Upper lobe of left lung (tissue), 6 donors: Measurements from ENCODE around the gene SPRED3. TPM values are rescaled to one million over a fixed set of nuclear protein-coding genes. Genes with fewer than 3 reads are reported as not detected.

Source experiments
- ATAC-seq, 2 donors: fragments of 200-7000 bp; cut with Tn5 transposase; one replicate each; pipeline ENCODE4 v1.9.1; 2022; ENCODE audit warnings: mild to moderate bottlenecking in 2 of 2, moderate library complexity in 2 of 2; ENCODE audit not compliant: low FRiP score in 2 of 2
- DNase-seq, 2 donors: peaks; one replicate each; pipeline ENCODE4 v3.0.0-alpha.2; 2019 to 2020
- H3K27ac ChIP-seq, 4 donors: fragments of 200-600 bp; sonication (generic); one replicate each; pipeline ENCODE4 v1.5.1; 2016 to 2019
- H3K27me3 ChIP-seq, 4 donors: fragments of 200-600 bp; sonication (generic); one replicate each; pipeline ENCODE4 v1.5.1; 2017 to 2019
- H3K36me3 ChIP-seq, 4 donors: fragments of 200-600 bp; sonication (generic); one replicate each; pipeline ENCODE4 v1.5.1; 2016 to 2019
- H3K4me1 ChIP-seq, 4 donors: fragments of 200-600 bp; sonication (generic); one replicate each; pipeline ENCODE4 v1.5.1; 2018 to 2019
- H3K4me3 ChIP-seq, 4 donors: fragments of 200-600 bp; sonication (generic); one replicate each; pipeline ENCODE4 v1.5.1; 2017 to 2019; ENCODE audit warnings: mild to moderate bottlenecking in 2 of 4, moderate library complexity in 1 of 4
- H3K9me3 ChIP-seq, 4 donors: fragments of 200-600 bp; sonication (generic); one replicate each; pipeline ENCODE4 v1.5.1; 2018 to 2019
- EP300 ChIP-seq, 4 donors: sonication (generic); formaldehyde crosslinking; IDR thresholded peaks; one replicate each; pipeline ENCODE4 v1.5.1; 2017; ENCODE audit warnings: antibody characterized with exemption in 4 of 4, control low read depth in 2 of 4
- POLR2A ChIP-seq, 4 donors: fragments of 450-650 bp; IDR thresholded peaks; one replicate each; pipeline ENCODE4 v1.5.1; 2016 to 2017; ENCODE audit warnings: antibody characterized with exemption in 4 of 4, mild to moderate bottlenecking in 2 of 4
- POLR2AphosphoS5 ChIP-seq, 2 donors: sonication (generic); formaldehyde crosslinking; IDR thresholded peaks; one replicate each; pipeline ENCODE4 v1.5.1; 2017; ENCODE audit warnings: antibody characterized with exemption in 2 of 2
- WGBS, 2 donors: methylation state at CpG; one replicate each; pipeline ENCODE4 v1.1.5; 2017 to 2018; 5-methylcytosine and 5-hydroxymethylcytosine counted together
- total RNA-seq, 6 donors: library from RNA; depleted of rRNA in 4 of 6; stranded (reverse); fragments of >200 nt in 4 of 6; gene quantifications; one replicate each; pipeline versions ENCODE4 v1.1.0 to v1.2.1, GENCODE V29; 2016 to 2021
- TF ChIP-seq, protein P1 (sequence below), 6 experiments: fragments of 450-650 bp in 4 of 6; fragments of 200-600 bp in 2 of 6; sonication (generic) in 2 of 6; IDR thresholded peaks; one replicate each; pipeline ENCODE4 v1.5.1; 2016 to 2019; ENCODE audit warnings: antibody characterized with exemption in 6 of 6
- donor health status: DM: no; HTN: no; CAD: no; lungs with moderate emphysema.
- donor health status: DM: no; HTN: yes; CAD: no; lungs with severe emphysema.

Gene SPRED3
- total RNA-seq, 6 donors from 2014 or later: 0.11 to 2.1 (median 0.85) TPM

DNA sequence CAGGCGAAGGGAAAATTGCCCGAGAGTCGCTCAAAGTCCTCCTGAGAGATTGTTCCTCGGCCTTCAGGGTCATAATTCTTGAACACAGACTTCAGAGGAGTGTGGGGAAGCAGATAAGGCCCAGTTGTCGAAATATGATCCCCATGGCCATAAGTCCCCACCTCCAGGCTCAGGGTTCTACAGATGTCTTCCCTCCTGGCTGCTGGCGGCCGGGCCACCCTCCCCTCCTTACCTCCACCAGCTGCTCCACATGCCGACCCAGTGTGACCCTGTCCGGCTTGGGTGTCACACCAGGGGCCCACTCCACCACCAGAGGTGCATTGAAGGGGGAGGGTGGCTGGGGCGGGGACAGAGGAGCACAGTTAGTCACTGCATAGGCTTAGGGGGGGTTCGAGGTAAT lies 24.5 kb downstream of the SPRED3 start:
- DNase-seq (peak in 1 of 2 donors; percentile 43), ATAC-seq (no peak)
- H3K4me1 ChIP-seq: peaks cover 6 to 10% (median 7%) of the 10 kb centered on the region in 4 donors
- no peaks in the 10 kb centered on the region for H3K9me3 ChIP-seq
- H3K27ac ChIP-seq: no peak overlapping the region
- WGBS, 2 donors: 76 to 86% methylated on average over 7 to 11 of the region's 11 CpGs
- H3K4me3 ChIP-seq: no peak overlapping the region
- peaks cover 0 to 13% (median 4%) of the 10 kb centered on the region in 4 donors for H3K36me3 ChIP-seq
- H3K27me3 ChIP-seq: no peaks in the 10 kb centered on the region
- TF ChIP-seq, protein P1, sequence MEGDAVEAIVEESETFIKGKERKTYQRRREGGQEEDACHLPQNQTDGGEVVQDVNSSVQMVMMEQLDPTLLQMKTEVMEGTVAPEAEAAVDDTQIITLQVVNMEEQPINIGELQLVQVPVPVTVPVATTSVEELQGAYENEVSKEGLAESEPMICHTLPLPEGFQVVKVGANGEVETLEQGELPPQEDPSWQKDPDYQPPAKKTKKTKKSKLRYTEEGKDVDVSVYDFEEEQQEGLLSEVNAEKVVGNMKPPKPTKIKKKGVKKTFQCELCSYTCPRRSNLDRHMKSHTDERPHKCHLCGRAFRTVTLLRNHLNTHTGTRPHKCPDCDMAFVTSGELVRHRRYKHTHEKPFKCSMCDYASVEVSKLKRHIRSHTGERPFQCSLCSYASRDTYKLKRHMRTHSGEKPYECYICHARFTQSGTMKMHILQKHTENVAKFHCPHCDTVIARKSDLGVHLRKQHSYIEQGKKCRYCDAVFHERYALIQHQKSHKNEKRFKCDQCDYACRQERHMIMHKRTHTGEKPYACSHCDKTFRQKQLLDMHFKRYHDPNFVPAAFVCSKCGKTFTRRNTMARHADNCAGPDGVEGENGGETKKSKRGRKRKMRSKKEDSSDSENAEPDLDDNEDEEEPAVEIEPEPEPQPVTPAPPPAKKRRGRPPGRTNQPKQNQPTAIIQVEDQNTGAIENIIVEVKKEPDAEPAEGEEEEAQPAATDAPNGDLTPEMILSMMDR (IDR thresholded peaks at IDR 0.05): no peak
- TF ChIP-seq EP300 (IDR thresholded peaks at IDR 0.05): no peak
- TF ChIP-seq POLR2A (IDR thresholded peaks at IDR 0.05): no peak
- TF ChIP-seq POLR2AphosphoS5 (IDR thresholded peaks at IDR 0.05): no peak

DNA sequence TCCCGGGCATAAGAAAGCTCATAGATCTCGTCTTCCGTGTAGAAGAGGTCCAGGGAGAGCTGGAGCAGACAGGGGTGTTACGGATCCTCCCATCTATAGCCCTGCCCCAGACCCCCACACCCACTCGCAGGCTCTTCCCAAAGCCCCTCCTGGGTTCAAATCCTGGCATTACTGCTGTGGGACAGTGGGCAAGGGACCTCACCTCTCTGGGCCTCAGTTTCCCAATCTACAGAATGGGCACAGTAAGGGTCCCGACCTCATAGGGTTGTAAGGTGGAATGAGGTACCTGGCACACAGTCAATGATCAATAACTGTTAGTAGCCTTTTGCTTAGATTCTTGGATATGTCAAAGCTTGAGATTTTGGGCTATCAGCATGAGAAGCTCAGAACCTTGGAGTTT lies 24.9 kb downstream of the SPRED3 start:
- Histone ChIP-seq H3K4me1 (peaks cover 11 to 15% (median 12%) of the 10 kb centered on the region in 4 donors), H3K4me3 (no peak overlapping the region), H3K27ac (no peak overlapping the region), H3K36me3 (peaks cover 0 to 8% (median 2%) of the 10 kb centered on the region in 4 donors), H3K9me3 (no peaks in the 10 kb centered on the region), H3K27me3 (peaks cover 0 to 3% (median 0%) of the 10 kb centered on the region in 4 donors)
- DNase-seq: no peak
- 84 to 90% methylated on average over 5 to 6 of the region's 6 CpGs for WGBS, 2 donors
- ATAC-seq: no peak
- TF ChIP-seq POLR2A (IDR thresholded peaks at IDR 0.05): no peak
- no peak for TF ChIP-seq POLR2AphosphoS5 (IDR thresholded peaks at IDR 0.05)
- TF ChIP-seq EP300 (IDR thresholded peaks at IDR 0.05): no peak

DNA sequence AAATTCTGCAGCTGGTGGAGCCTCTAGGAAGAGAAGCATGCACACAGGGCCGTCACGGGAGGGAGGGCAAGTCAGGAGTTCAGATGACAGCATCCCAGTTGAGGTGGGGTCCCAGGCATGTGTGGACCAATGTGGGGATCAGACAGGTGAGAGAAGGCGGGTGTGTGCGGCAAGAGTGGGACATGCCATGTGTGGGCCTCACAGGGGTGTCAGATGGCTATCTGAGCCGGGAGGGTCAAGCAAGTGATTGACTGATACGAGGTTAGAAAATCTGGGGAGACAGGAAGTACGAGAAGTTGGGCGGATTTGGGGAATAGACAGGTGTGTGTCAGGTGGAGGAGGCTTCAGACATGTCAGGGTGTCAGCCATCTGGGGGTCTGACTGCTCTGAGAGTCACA lies 28.6 kb downstream of the SPRED3 start:
- peaks cover 13 to 15% (median 14%) of the 10 kb centered on the region in 4 donors for H3K4me1 ChIP-seq
- no peak for ATAC-seq
- H3K4me3 ChIP-seq: no peak overlapping the region
- WGBS, 2 donors: 83 to 88% methylated on average over 8 of the region's 8 CpGs
- peak overlapping the region in 3 of 4 donors; percentile 58 to 77 (median 74) for H3K27ac ChIP-seq
- H3K36me3 ChIP-seq: peaks cover 0 to 5% (median 1%) of the 10 kb centered on the region in 4 donors
- no peaks in the 10 kb centered on the region for H3K9me3 ChIP-seq
- no peak for DNase-seq
- TF ChIP-seq POLR2A (IDR thresholded peaks at IDR 0.05): no peak
- TF ChIP-seq EP300 (IDR thresholded peaks at IDR 0.05): no peak
- no peak for TF ChIP-seq POLR2AphosphoS5 (IDR thresholded peaks at IDR 0.05)
- TF ChIP-seq, protein P1 (IDR thresholded peaks at IDR 0.05): no peak
- H3K27me3 ChIP-seq: peaks cover 0 to 3% (median 0%) of the 10 kb centered on the region in 4 donors

DNA sequence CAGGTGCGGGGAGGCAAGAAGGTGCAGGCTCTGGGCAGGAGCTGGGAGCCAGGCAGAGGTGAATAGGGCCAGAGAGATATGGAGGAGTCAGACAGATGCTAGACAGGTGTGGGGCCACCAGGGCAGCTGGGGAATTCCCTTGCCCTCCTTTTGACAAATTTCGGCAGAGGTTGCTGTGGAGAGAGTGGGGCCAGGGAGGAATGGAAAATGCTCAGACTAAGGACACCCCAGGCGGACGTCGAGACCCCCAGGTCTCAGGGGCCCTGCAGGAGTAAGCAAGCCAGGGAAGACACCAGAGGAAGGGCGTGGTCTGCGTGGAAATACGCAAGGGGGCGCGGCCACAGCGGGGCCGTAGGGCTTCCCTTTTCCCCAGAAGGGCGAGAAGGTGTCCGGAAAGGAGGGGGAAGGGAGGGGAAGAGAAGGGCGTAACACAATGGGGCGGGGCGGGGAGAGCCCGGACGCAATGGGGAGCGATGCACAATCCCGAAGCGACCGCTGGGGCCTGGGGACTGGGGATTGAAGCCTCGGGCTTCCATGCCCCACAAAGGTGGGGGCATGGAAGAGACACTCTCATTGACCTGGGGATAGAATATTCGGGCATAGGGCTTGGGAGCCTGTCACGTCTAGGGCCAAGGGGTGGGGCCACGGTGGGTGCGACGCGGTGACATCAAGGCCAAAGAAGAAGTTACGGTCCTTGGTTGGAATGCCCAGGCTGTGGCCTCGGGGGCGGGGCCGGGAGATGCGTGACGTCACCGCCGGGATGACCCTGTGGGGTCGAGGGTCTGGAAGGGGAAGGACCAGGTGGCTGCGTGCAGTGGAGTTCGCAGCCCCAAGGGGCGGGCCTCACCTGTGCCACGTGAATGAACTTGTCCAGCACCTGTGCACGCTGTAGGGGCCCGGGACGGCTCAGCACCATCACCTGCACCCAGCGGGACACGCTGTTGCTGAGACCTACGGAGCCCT lies 29.3 kb downstream of the SPRED3 start:
- peak; percentile 90 to 91 for ATAC-seq
- DNase-seq: peak; percentile 85 to 93
- H3K9me3 ChIP-seq: no peaks in the 10 kb centered on the region
- 8 to 10% methylated on average over 29 to 42 of the region's 49 CpGs for WGBS, 2 donors
- peaks cover 0 to 5% (median 0%) of the 10 kb centered on the region in 4 donors for H3K36me3 ChIP-seq
- no peak for TF ChIP-seq EP300 (IDR thresholded peaks at IDR 0.05)
- TF ChIP-seq, protein P1 (IDR thresholded peaks at IDR 0.05): no peak
- no peak for TF ChIP-seq POLR2A (IDR thresholded peaks at IDR 0.05)
- peak; percentile 24 to 32 for TF ChIP-seq POLR2AphosphoS5 (IDR thresholded peaks at IDR 0.05)
- H3K27ac ChIP-seq: peak overlapping the region; percentile 58 to 77 (median 69)
- peaks cover 0 to 3% (median 0%) of the 10 kb centered on the region in 4 donors for H3K27me3 ChIP-seq
- peak overlapping the region; percentile 20 to 43 (median 38) for H3K4me3 ChIP-seq
- H3K4me1 ChIP-seq: peaks cover 13 to 15% (median 14%) of the 10 kb centered on the region in 4 donors

DNA sequence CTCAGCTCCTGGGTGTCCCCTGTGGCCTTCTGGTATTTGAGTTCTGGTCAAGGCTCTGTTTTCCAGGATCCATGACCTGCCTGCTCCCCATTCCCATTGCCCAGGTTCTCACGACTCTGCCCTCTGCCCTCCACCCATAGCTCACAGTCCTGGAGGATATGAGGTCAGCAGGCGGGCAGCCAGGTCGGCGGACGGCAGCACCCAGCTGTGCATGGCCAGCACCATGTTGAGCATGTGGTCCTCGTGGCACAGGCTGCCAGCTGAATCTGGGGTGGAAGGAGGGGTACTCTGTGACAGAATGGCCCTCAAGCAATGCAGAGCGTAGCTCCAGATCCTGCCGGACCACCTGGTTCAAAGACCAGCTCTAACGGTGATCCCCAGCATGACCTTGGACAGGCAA lies 32.4 kb downstream of the SPRED3 start:
- 90 to 93% methylated on average over 4 to 9 of the region's 9 CpGs for WGBS, 2 donors
- ATAC-seq (no peak), DNase-seq (no peak)
- Histone ChIP-seq H3K27me3 (peaks cover 0 to 3% (median 0%) of the 10 kb centered on the region in 4 donors), H3K36me3 (no peaks in the 10 kb centered on the region), H3K27ac (no peak overlapping the region), H3K9me3 (no peaks in the 10 kb centered on the region), H3K4me1 (peaks cover 13 to 18% (median 15%) of the 10 kb centered on the region in 4 donors), H3K4me3 (no peak overlapping the region)
- TF ChIP-seq POLR2AphosphoS5 (IDR thresholded peaks at IDR 0.05) (no peak), EP300 (IDR thresholded peaks at IDR 0.05) (no peak), POLR2A (IDR thresholded peaks at IDR 0.05) (no peak)
- TF ChIP-seq, protein P1 (IDR thresholded peaks at IDR 0.05): no peak
